Stomach smooth muscle (tissue), 2 donors: ENCODE measurements around the gene CEP19.

Experiments used
- H3K27ac ChIP-seq: one replicate; pipeline ENCODE4 v1.7.0; 2013; ENCODE audit warnings: mild to moderate bottlenecking, low read length, inconsistent platforms
- H3K27me3 ChIP-seq, 2 donors: one replicate each; pipeline ENCODE4 v1.7.0; 2013; ENCODE audit warnings: low read length in 2 of 2; ENCODE audit not compliant: insufficient read depth in 2 of 2, control insufficient read depth in 1 of 2
- H3K36me3 ChIP-seq, 2 donors: one replicate each; pipeline ENCODE4 v1.7.0; 2013; ENCODE audit warnings: low read length in 2 of 2; ENCODE audit not compliant: control insufficient read depth in 2 of 2, insufficient read depth in 2 of 2
- H3K4me1 ChIP-seq: one replicate; pipeline ENCODE4 v1.7.0; 2013; ENCODE audit warnings: low read length; ENCODE audit not compliant: control insufficient read depth, insufficient read depth
- H3K4me3 ChIP-seq, 2 donors: one replicate each; pipeline ENCODE4 v1.7.0; 2013; ENCODE audit warnings: low read length in 2 of 2
- H3K9ac ChIP-seq, 2 donors: one replicate each; pipeline ENCODE4 v1.7.0; 2013; ENCODE audit warnings: low read length in 2 of 2, mild to moderate bottlenecking in 1 of 2
- H3K9me3 ChIP-seq, 2 donors: one replicate each; pipeline ENCODE4 v1.7.0; 2013; ENCODE audit warnings: low read length in 2 of 2; ENCODE audit not compliant: control insufficient read depth in 2 of 2
- donor health status: healthy.
- donor health status: Pancreatic carcinoma.

Gene CEP19

GRCh38 chr3:196686436-196686835, 25.6 kb downstream of the CEP19 start:
- Histone ChIP-seq H3K9me3 (no peaks in the 10 kb centered on the region), H3K4me3 (no peak overlapping the region), H3K4me1 (peaks cover 5% of the 10 kb centered on the region), H3K36me3 (no peaks in the 10 kb centered on the region), H3K27ac (no peak overlapping the region), H3K9ac (no peak overlapping the region), H3K27me3 (no peaks in the 10 kb centered on the region)

DNA sequence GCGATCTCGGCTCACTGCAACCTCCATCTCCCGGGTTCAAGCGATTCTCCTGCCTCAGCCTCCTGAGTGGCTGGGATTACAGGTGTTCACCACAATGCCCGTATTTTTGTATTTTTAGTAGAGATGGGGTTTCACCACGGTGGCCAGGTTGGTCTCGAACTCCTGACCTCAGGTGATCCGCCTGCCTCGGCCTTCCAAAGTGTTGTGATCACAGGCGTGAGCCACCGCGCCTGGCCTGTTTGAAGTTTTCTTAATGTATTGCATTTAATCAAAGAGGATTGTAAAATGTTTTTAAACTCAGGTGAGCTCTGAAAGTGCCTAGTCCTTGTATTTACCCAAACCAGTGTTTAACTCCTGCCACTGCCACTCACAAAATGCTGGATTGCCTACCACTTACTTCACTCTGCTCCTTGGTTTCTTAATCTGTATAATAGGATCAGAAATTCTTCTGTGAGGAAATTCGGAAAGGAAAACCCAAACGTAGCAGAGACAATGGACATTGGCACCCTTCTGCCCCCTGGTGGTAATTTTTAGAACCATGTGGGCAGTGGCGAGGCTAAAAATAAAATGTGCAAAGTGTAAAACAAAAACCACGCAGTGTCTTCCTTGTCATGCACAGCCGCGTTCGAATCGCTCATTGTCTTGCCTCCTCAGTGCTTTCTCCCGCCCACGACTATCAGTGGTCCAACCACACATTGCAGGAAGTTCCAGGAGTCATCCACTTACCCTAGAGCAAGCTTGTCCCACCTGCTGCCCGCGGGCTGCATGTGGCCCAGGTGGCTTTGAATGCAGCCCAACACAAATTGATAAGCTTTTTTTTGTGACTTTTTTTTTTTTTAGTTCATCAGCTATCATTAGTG, 27.3 kb downstream of the CEP19 start:
- H3K4me3 ChIP-seq: peak overlapping the region; percentile 2 to 40
- H3K27me3 ChIP-seq: no peaks in the 10 kb centered on the region
- no peaks in the 10 kb centered on the region for H3K9me3 ChIP-seq
- H3K9ac ChIP-seq: peak overlapping the region in 1 of 2 donors; percentile 42
- no peaks in the 10 kb centered on the region for H3K36me3 ChIP-seq
- H3K4me1 ChIP-seq: peaks cover 5% of the 10 kb centered on the region
- no peak overlapping the region for H3K27ac ChIP-seq

DNA sequence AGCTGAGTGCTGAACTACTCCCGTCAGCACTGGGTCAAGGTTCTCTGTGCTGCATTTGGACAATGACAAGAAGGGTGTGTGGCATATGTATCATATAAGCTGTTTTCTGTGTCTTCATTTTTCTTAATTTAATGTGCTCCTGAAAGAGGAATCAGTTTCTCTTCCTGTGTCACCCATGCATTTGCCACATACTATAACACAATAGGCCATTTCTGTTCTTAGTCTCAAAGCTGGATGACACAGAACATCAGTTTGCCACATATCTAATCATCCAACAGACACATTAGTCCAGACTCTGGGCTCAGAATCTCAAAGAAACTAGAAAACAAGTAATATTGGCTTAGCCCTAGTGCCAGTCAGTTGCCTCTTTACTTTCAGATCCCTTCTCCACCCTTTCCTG, 34.1 kb downstream of the CEP19 start:
- H3K9ac ChIP-seq: no peak overlapping the region
- H3K36me3 ChIP-seq: no peaks in the 10 kb centered on the region
- H3K4me1 ChIP-seq: no peaks in the 10 kb centered on the region
- no peaks in the 10 kb centered on the region for H3K9me3 ChIP-seq
- H3K4me3 ChIP-seq: no peak overlapping the region
- H3K27me3 ChIP-seq: no peaks in the 10 kb centered on the region
- no peak overlapping the region for H3K27ac ChIP-seq

DNA sequence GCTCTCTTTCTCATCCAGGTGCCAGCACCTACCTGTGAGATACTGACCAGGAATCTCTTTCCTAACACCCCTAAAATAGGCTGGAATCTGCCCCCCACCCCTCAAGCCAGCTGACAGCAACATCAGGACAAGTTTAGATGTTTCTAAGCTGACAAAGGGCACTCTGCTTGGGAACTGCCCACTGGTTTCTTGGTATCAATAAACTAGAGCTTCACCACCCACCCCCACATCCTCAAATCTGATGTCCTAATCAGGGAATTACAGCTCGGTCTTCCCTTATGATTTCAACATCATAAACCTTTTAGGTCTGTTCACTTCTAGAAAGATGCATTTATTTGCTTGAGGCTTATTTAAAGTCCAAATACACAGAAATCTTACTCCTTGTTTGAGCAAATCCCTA, 34.7 kb downstream of the CEP19 start:
- H3K4me1 ChIP-seq: no peaks in the 10 kb centered on the region
- H3K27me3 ChIP-seq: no peaks in the 10 kb centered on the region
- H3K9ac ChIP-seq: no peak overlapping the region
- H3K9me3 ChIP-seq: no peaks in the 10 kb centered on the region
- H3K4me3 ChIP-seq: no peak overlapping the region
- no peaks in the 10 kb centered on the region for H3K36me3 ChIP-seq
- H3K27ac ChIP-seq: no peak overlapping the region

- no peaks in the 10 kb centered on the region for H3K36me3 ChIP-seq
- peaks cover 0 to 2% of the 10 kb centered on the region in 2 donors for H3K27me3 ChIP-seq
- no peaks in the 10 kb centered on the region for H3K9me3 ChIP-seq
- H3K9ac ChIP-seq: no peak overlapping the region
- no peak overlapping the region for H3K27ac ChIP-seq
- H3K4me3 ChIP-seq: no peak overlapping the region
- H3K4me1 ChIP-seq: no peaks in the 10 kb centered on the region
Observed at GRCh38 chr3:196673632-196674031, 38.4 kb downstream of the CEP19 start.

DNA sequence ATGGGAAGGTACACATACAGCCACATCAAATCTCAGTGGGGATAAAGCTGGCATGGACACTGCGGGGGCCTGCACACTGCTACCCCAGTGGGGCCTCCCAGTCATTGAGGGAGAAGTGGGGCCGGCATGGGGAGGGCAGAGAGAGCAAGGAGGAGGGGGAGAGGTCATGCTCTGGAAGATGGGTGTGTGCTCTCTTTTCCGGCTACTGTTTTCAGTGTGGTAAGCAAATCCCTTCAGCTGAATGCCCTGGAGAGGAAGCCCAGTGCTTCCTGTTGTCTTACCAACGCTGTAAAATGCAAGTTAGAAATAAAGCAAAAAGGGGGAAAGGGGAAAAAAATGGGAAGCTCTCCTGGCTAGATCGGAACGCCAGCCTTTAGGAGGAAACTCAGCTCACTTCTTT, 41.7 kb downstream of the CEP19 start:
- no peak overlapping the region for H3K27ac ChIP-seq
- H3K36me3 ChIP-seq: no peaks in the 10 kb centered on the region
- H3K27me3 ChIP-seq: peaks cover 0 to 2% of the 10 kb centered on the region in 2 donors
- H3K4me1 ChIP-seq: no peaks in the 10 kb centered on the region
- no peak overlapping the region for H3K4me3 ChIP-seq
- H3K9me3 ChIP-seq: no peaks in the 10 kb centered on the region
- H3K9ac ChIP-seq: no peak overlapping the region

- Histone ChIP-seq H3K4me3 (no peak overlapping the region), H3K4me1 (no peaks in the 10 kb centered on the region), H3K9ac (no peak overlapping the region), H3K27me3 (peaks cover 0 to 2% of the 10 kb centered on the region in 2 donors), H3K9me3 (no peaks in the 10 kb centered on the region), H3K27ac (no peak overlapping the region), H3K36me3 (no peaks in the 10 kb centered on the region)
Observed at GRCh38 chr3:196667056-196667825, 44.8 kb downstream of the CEP19 start.

DNA sequence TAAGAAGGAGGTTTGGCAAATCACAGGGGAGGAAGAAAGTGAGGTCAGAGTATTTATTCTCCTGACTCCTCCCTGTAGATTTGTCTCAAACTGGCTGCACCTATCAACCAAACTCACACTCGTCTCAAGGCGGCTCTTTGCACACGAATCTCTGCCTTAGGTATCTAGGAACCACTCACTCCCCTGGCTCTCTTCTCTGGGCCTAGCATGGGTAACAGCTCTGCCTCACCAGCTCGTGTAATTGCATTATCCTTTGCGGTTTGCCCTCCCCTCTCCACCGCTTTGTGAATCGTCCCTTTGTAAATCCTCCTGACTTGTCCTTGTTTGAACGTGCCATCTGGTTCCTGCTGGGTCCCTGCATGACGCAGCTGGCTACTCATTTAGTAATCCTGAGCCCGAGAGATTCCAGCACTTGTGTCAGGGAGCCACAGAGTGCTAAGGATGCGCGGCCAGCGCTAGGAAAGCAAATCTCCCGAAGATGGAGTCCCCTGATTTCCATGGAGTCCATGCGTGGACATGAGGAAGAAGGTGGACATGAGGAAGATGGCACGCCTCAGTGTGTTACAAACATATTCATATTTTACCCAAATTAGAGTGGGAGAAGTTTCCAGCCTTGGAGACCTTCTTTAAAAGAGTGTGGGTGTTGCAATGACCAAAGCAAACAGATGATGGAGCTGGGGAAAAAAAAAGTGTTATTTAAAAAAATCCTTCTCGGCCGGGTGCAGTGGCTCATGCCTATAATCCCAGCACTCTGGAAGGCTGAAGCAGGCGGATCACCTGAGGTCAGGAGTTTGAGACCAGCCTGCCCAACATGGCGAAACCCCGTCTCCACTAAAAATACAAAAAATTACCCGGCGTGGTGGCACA, 45.8 kb downstream of the CEP19 start:
- Histone ChIP-seq H3K9ac (no peak overlapping the region), H3K27me3 (peaks cover 0 to 2% of the 10 kb centered on the region in 2 donors), H3K27ac (no peak overlapping the region)

GRCh38 chr3:196662711-196663571, 49.1 kb downstream of the CEP19 start:
- no peaks in the 10 kb centered on the region for H3K9me3 ChIP-seq
- no peak overlapping the region for H3K9ac ChIP-seq
- H3K36me3 ChIP-seq: no peaks in the 10 kb centered on the region
- H3K4me1 ChIP-seq: no peaks in the 10 kb centered on the region
- no peaks in the 10 kb centered on the region for H3K27me3 ChIP-seq
- no peak overlapping the region for H3K4me3 ChIP-seq
- H3K27ac ChIP-seq: no peak overlapping the region

More for the DNA sequence above, 45.8 kb downstream of the CEP19 start:
- Histone ChIP-seq H3K4me3 (no peak overlapping the region), H3K36me3 (no peaks in the 10 kb centered on the region), H3K9me3 (no peaks in the 10 kb centered on the region), H3K4me1 (no peaks in the 10 kb centered on the region)

GRCh38 chr3:196662033-196662432, 50.0 kb downstream of the CEP19 start:
- H3K27ac ChIP-seq: no peak overlapping the region
- H3K9me3 ChIP-seq: no peaks in the 10 kb centered on the region
- no peaks in the 10 kb centered on the region for H3K4me1 ChIP-seq
- no peak overlapping the region for H3K9ac ChIP-seq
- no peaks in the 10 kb centered on the region for H3K36me3 ChIP-seq
- no peak overlapping the region for H3K4me3 ChIP-seq
- H3K27me3 ChIP-seq: no peaks in the 10 kb centered on the region
